Measurements from ENCODE around the gene OST4.
"Not testable (repeated sequence)": the region's sequence is repeated elsewhere in the genome, so short reads cannot be mapped to it uniquely, and the experiment has no call there.

The OST4 gene

DNA sequence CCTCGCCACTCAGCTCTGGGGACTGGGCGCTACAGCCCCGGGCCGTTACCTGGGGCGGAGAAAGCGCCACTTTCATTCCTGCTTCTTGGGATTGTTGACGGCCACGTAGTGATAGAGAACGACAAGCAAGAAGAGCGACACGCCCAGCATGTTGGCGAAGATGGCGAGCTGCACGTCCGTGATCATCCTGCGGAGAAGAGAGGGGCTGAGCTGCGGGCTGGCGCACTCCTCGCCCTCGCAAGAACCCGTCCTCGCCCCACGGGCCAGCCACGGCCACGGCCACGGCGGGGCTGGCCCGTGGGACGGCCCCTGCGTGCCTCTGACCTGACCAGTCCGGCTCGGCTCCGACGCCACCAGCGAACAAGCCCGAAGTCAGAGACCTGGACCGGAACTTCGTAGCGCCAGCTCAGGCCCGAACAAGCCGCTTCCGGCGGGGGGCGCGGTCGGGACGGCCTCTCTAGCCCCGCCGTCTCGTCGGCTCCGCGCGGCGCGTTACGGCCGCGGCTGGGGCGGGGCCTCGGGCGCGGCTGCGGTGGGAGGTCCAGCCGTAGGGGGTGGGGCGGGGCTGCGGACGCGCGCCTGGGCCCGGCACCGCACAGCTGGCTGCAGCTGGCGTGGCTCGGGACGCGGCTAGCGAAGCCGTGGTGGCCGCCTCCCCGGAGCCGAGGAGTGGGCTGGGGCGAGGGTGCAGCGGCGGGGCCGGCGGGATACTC, at the start of gene OST4:
Gene OST4 (minus strand): TSS at position 378 of the 713 bp plus-strand sequence.
- DNase-seq: peak; percentile 54

GRCh38 chr2:27119330-27119670, 47.8 kb upstream of the OST4 start:
- DNase-seq: not testable (repeated sequence)

DNA sequence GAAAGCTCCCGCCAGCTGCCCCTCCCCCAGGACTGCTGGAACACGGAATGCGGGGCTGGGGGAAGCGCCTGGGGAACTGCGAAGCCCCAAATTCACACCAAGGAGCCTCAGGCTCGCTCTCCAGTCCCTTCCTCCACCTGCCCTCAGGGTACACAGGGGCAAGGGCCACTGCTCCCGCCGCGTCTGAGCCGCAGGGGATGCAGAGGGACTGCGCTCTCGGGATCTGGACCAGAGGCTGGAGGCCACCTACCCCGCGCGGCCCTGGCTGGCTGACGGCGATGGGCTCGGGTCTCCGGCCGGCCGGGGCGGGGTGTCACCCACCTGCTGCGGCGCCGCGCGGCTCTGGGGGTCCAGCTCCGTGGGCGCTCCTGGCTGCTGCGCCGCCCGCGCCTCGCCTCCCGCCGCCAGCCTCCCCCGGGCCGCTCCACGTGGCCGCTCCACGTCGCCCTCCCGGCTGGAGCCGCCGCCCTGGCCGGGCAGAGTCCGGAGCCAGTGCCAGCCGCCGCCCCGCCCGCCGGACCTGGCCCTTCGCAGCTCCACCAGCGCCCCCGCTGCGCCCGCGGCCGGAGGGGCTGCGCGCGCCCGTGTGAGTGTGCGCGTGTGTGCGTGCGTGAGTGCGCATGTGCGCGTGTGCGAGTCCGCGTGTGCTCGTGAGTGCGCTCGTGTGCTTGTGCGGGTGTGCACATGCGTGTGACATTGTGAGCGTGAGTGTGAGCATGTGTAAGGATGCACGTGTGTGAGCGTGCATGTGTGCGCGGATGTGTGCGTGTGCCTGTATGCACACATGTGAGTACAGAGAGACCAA, 47.3 kb upstream of the OST4 start, which contains the start of gene CGREF1:
Gene CGREF1 (minus strand): TSS at position 604 of the 805 bp plus-strand sequence. CDS start 14,762 bp downstream, outside the sequence.
- no peak for DNase-seq

DNA sequence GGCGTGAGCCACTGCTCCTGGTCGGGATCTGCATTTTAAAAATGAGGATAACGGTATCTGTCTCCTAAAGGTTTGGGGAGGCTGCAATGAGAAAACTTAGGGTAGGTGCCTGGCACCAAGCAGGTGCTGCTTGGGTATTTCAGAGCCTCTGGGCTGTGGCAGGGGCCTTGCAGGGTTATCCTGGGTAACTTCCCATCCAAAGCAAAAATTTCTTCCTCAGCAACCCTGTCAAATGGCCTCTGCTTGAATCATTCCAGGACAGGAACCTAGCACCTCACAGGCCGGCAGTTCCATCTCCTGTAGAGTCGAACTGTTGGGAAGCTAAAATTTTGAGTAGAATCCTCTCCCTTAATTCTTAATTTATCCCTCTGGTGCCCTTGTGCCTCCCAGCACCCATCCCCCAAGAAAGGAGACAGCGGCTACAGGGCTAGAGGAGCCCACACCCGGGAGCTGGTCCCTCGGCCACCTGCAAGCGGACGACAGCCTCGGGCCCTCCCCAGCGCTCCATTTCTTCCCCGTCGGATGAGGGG, 46.6 kb upstream of the OST4 start:
- DNase-seq: no peak

DNA sequence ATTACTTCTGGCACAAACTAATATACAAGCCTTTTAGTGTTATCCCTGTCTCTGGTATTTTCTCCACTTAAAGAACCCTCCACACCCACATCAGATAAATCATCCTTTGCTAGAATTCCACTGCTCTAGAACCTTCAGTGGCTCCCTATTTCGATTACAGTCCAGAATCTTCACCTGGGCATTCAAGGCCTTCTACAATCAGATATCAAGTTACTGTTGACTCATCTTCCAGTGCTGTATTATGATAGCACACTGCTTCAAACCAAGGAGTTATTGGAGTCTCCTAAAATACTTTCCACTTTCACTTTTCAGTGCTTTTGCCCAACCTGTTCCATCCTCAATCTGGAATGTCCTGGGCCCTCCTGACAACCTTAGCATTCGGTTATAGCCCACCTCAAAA, 44.1 kb upstream of the OST4 start:
- no peak for DNase-seq

DNA sequence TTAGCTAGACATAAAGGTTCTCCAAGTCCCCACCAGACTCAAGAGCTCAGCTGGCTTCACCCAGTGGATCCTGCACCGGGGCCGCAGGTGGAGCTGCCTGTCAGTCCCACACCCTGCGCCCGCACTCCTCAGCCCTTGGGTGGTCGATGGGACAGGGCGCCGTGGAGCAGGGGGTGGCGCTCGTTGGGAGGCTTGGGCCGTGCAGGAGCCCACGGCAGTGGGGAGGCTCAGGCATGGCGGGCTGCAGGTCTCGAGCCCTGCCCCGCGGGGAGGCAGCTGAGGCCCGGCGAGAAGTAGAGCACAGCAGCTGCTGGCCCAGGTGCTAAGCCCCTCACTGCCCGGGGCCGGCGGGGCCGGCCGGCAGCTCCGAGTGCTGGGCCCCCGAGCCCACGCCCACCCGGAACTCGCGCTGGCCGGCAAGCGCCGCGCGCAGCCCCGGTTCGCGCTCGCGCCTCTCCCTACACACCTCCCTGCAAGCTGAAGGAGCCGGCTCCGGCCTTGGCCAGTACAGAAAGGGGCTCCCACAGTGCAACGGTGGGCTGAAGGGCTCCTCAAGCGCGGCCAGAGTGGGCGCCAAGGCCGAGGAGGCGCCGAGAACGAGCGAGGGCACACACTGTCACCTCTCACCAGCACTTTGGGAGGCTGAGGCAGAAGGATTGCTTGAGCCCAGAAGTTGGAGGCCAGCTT, 40.1 kb upstream of the OST4 start:
- not testable (repeated sequence) for DNase-seq

DNA sequence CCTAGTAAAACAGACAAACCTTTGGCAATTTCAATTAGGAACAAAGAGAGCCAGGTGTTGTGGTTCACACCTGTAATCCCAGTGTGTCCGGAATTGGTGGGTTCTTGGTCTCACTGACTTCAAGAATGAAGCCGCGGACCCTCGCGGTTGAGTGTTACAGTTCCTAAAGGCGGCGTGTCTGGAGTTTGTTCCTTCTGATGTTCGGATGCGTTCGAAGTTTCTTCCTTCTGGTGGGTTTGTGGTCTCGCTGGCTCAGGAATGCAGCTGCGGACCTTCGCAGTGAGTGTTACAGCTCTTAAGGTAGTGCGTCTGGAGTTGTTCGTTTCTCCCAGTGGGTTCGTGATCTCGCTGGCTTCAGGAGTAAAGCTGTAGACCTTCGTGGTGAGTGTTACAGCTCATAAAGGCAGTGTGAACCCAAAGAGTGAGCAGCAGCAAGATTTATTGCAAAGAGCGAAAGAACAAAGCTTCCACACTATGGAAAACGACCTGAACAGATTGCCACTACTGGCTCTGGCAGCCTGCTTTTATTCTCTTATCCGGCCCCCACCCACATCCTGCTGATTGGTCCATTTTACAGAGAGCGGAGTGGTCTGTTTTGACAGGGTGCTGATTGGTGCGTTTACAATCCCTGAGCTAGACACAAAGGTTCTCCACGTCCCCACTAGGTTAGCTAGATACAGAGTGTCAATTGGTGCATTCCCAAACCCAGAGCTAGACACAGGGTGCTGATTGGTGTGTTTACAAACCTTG, 39.3 kb upstream of the OST4 start:
- DNase-seq: not testable (repeated sequence)

GRCh38 chr2:27109083-27109482, 37.6 kb upstream of the OST4 start:
- DNase-seq: no peak

DNA sequence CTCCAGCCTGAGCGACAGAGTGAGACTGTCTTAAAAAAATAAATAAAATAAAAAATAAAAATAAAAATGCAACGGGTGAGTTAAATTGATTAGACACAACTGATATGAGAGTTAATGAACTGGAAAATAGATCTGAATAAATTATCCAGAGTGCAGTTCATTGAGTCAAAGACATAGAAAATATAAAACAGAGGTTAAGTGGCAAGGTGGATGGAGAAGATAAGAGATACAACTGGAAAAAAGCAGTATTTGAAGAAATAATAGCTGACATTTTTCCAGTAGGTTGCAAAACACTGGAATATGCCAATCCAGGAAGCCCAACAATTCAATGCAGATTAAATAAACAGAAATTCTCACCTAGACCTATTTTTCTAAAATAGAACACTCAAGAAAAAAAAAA, 36.8 kb upstream of the OST4 start:
- no peak for DNase-seq

GRCh38 chr2:27105981-27106380, 34.5 kb upstream of the OST4 start:
- no peak for DNase-seq

DNA sequence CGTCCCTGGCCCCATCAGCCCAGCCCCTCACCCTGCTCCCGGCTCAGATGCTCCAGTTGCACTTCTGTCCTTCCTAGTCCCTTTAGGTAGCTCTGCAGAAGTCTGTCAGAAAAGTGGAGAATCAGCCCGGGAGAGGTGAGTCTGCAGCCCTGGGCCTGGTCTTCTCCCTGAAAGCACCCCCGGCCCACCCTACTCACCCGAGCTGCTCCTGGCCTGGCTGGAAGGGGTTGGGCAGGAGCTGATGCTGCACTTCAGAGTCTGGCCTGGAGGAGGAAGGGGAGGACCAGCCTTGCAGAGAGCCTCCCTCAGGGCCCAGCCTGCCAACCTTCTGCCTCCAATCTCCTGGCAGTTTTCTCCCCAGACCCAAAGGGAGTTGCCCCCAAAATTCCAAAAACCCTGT, 30.9 kb upstream of the OST4 start:
- no peak for DNase-seq

DNA sequence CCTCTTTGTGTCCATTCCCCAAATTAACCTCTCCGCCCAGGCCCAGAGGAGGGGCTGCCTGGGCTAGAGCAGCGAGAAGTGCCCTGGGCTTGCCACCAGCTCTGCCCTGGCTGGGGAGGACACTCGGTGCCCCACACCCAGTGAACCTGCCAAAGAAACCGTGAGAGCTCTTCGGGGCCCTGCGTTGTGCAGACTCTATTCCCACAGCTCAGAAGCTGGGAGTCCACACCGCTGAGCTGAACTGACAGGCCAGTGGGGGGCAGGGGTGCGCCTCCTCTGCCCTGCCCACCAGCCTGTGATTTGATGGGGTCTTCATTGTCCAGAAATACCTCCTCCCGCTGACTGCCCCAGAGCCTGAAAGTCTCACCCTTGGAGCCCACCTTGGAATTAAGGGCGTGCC, 28.6 kb upstream of the OST4 start:
- DNase-seq: no peak

DNA sequence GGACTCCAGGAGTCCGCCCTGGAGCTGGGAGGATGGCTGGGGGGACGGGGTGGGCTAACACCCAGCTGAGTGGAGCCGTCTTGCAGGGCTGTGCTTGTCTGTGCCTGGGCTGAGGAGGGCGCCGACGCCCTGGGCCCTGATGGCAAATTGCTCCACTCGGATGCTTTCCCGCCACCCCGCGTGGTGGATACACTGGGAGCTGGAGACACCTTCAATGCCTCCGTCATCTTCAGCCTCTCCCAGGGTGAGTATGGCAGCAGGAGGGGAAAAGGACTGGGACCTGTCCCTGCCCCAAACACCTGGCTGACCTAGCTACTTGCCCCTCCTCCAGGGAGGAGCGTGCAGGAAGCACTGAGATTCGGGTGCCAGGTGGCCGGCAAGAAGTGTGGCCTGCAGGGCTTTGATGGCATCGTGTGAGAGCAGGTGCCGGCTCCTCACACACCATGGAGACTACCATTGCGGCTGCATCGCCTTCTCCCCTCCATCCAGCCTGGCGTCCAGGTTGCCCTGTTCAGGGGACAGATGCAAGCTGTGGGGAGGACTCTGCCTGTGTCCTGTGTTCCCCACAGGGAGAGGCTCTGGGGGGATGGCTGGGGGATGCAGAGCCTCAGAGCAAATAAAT, 28.0 kb upstream of the OST4 start:
- no peak for DNase-seq

DNA sequence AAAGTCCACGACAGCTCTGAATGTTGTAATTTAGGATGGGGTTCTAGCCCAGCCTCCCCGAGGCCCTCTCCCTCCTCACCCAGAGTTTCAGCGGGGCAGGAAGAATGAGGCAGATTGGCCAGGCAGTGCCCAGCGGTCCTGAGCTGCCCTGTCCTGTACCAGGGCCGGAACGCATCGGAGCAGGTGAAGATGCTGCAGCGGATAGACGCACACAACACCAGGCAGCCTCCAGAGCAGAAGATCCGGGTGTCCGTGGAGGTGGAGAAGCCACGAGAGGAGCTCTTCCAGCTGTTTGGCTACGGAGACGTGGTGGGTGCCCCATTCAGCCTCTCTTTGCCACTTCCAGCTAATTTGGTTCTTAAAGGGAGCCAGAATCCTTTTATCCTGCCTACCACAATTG, 25.9 kb upstream of the OST4 start:
- no peak for DNase-seq

GRCh38 chr2:27096748-27097297, 25.4 kb upstream of the OST4 start:
- DNase-seq: no peak

- peak; percentile 28 for DNase-seq
Measured at GRCh38 chr2:27095745-27096651, 24.5 kb upstream of the OST4 start.

GRCh38 chr2:27095427-27095744, 23.9 kb upstream of the OST4 start:
- DNase-seq: no peak

DNA sequence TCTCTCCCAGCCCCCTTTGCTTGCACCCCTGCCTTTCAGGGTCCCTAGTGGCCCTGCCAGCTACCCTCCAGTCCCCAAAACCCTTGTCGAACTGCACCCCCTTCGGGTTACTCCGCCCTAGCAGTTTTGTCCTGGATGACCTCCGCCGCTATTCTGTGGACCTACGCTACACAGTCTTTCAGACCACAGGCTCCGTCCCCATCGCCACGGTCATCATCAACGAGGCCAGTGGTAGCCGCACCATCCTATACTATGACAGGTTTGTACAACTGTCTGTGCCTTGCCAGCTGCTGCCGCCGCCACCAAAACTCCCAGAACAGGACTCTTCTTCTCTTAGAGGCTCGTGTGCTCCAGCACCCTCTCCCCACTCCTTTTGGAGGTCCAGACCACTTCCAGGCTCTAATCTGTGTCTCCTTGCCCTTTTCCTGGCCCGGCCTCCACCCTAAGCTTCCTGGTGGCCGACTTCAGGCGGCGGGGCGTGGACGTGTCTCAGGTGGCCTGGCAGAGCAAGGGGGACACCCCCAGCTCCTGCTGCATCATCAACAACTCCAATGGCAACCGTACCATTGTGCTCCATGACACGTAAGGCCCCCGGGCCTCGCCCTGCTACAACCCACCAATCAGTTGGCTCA, 23.0 kb upstream of the OST4 start:
- no peak for DNase-seq

DNA sequence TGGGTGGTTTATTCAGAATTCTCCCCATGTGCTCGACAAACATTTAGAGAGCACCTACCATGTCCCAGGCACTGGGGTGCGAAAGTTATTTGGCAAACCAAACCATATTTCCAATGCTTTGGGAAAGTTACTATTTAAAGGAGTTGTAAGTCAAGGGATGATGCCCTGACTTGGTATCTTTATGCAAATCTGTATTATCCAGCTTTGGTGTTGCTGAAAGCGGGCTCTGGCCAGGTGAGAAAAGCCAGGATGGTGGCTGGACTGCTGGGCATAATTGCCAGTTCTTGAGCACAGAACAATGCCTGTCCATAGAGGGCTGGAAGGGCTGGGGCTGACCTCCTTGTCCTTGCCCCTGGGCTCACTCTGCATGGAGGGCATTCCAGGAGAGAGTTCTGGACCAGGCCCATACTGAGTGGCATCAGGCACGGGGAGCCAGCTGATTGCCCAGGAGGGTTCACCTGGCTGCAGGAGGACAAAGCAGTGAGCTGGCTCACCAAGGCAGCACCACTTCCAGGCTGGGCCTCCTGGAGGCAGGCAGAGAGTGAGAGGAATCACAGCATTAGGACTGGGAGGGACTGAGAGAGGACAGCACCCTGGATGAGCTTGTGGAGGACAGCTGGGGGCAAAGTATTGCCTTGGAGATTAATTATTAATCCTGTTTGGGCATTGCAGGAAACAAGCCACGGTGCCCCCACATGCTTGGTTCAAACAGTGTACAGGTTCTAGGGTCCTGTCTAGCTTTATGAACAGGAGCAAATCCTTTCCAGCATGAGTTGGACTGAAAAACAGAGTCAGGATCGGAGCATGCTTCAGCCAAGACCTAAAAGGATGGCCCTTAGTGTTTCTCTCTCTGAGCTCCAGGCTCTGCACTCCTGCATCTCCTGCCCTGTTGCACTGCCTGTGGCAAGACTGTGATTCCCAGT, 22.2 kb upstream of the OST4 start:
- DNase-seq: no peak
